OCI-LY7 (cell line): Measurements from ENCODE around the gene XIRP2. TPM values are rescaled to one million over a fixed set of nuclear protein-coding genes. Genes with fewer than 3 reads are reported as not detected.
A peak's percentile ranks its signal among the peaks of the same experiment; 100 is the strongest.

Experiments
- Bru-seq: library from RNA; stranded (reverse); fragments of 400-500 nt; gene quantifications from one replicate; lab custom pipeline; 2021; lab: Mats Ljungman, UMichigan
- BruChase-seq, 2 experiments: library from RNA; stranded (reverse); fragments of 400-500 nt; gene quantifications; one replicate each; lab custom pipeline; 2021; lab: Mats Ljungman, UMichigan
- BruUV-seq: library from RNA; stranded (reverse); fragments of 400-500 nt; replicated peaks from 2 replicates; lab custom pipeline; 2021; lab: Mats Ljungman, UMichigan
- CTCF ChIA-PET: fragments of 300-600 bp; sonication (Branson Sonifier 250); formaldehyde crosslinking; loops from one replicate; lab custom pipeline; 2022; ENCODE audit warnings: antibody characterized with exemption; ENCODE audit not compliant: unreplicated experiment; lab: Charles Lee
- POLR2A ChIA-PET: fragments of 300-600 bp; sonication (Branson Sonifier 250); formaldehyde crosslinking; loops from one replicate; lab custom pipeline; 2022; ENCODE audit warnings: antibody characterized with exemption; lab: Charles Lee
- DNase-seq: peaks from one replicate; pipeline ENCODE4 v3.0.0-alpha.2; 2015; ENCODE audit warnings: low spot score
- H2AFZ ChIP-seq: fragments of 200-600 bp; sonication (generic), shearing (Covaris generic); 2 replicates; pipeline ENCODE4 v1.6.1; 2014; ENCODE audit warnings: mild to moderate bottlenecking, antibody characterized with exemption, low read length, moderate library complexity
- H3K27ac ChIP-seq: fragments of 200-600 bp; sonication (generic); 2 replicates; pipeline ENCODE4 v1.5.1; 2014; ENCODE audit warnings: mixed run types, low read depth, mild to moderate bottlenecking, moderate library complexity, low read length, inconsistent platforms; ENCODE audit not compliant: poor library complexity, severe bottlenecking
- H3K36me3 ChIP-seq: fragments of 200-600 bp; sonication (generic); 2 replicates; pipeline ENCODE4 v1.6.1; 2014; ENCODE audit warnings: mild to moderate bottlenecking, antibody characterized with exemption, low read length, moderate library complexity, mixed read lengths; ENCODE audit not compliant: insufficient read depth
- H3K4me1 ChIP-seq: fragments of 200-600 bp; sonication (generic); 2 replicates; pipeline ENCODE4 v1.5.1; 2014; ENCODE audit warnings: mild to moderate bottlenecking, low read length; ENCODE audit not compliant: insufficient read depth, poor library complexity, severe bottlenecking
- H3K4me2 ChIP-seq: fragments of 200-600 bp; sonication (generic); 2 replicates; pipeline ENCODE4 v1.6.1; 2014; ENCODE audit warnings: mild to moderate bottlenecking, low read length
- H3K4me3 ChIP-seq: fragments of 200-600 bp; sonication (generic); 2 replicates; pipeline ENCODE4 v1.5.1; 2014; ENCODE audit warnings: mild to moderate bottlenecking, low read depth, low read length; ENCODE audit not compliant: poor library complexity, severe bottlenecking
- H3K79me2 ChIP-seq: fragments of 200-600 bp; sonication (generic); 2 replicates; pipeline ENCODE4 v1.6.1; 2016; ENCODE audit warnings: low read depth, mild to moderate bottlenecking, low read length, moderate library complexity, mixed read lengths; ENCODE audit not compliant: insufficient read depth
- H3K9me2 ChIP-seq: fragments of 200-600 bp; sonication (generic); 2 replicates; pipeline ENCODE4 v1.6.1; 2016; ENCODE audit warnings: mild to moderate bottlenecking, low read length, mixed read lengths; ENCODE audit not compliant: insufficient read depth
- H3K9me3 ChIP-seq: fragments of 200-600 bp; sonication (generic); 2 replicates; pipeline ENCODE4 v1.6.1; 2014; ENCODE audit warnings: mild to moderate bottlenecking, mixed run types, low read length, mixed read lengths
- H4K20me1 ChIP-seq: fragments of 200-600 bp; sonication (generic); 2 replicates; pipeline ENCODE4 v1.6.1; 2014; ENCODE audit warnings: mild to moderate bottlenecking, antibody characterized with exemption, low read length, moderate library complexity, mixed read lengths; ENCODE audit not compliant: insufficient read depth
- EZH2phosphoT487 ChIP-seq: fragments of 200-600 bp; sonication (generic); IDR thresholded peaks from 2 replicates; pipeline ENCODE4 v1.6.1; 2018; ENCODE audit warnings: low read depth, borderline replicate concordance, mild to moderate bottlenecking, mixed run types, antibody characterized with exemption, low read length, moderate library complexity, mixed read lengths
- intact Hi-C: fragments of 100-400 bp; cut with micrococcal nuclease; formaldehyde crosslinking; loops from one replicate; pipeline ENCODE4 v1.10.0; 2022; ENCODE audit not compliant: unreplicated experiment
- long read RNA-seq: library from polyadenylated mRNA; stranded (forward); transcript quantifications from one replicate; pipeline ENCODE4 v2.0.0, GENCODE V29; 2022
- total RNA-seq, 2 experiments: library from RNA; depleted of rRNA in 1 of 2; stranded (reverse); fragments of >200 nt in 1 of 2; shearing (Covaris generic) in 1 of 2; gene quantifications; 2 replicates each; pipeline ENCODE4 v1.2.3, GENCODE V29; 2014 to 2022
- TF ChIP-seq, protein P1 (sequence below): fragments of 200-600 bp; sonication (generic); conservative IDR thresholded peaks from 2 replicates; pipeline ENCODE4 v1.5.1; 2014; ENCODE audit warnings: mild to moderate bottlenecking, antibody characterized with exemption, low read length, moderate library complexity, mixed read lengths

Gene XIRP2, protein sequence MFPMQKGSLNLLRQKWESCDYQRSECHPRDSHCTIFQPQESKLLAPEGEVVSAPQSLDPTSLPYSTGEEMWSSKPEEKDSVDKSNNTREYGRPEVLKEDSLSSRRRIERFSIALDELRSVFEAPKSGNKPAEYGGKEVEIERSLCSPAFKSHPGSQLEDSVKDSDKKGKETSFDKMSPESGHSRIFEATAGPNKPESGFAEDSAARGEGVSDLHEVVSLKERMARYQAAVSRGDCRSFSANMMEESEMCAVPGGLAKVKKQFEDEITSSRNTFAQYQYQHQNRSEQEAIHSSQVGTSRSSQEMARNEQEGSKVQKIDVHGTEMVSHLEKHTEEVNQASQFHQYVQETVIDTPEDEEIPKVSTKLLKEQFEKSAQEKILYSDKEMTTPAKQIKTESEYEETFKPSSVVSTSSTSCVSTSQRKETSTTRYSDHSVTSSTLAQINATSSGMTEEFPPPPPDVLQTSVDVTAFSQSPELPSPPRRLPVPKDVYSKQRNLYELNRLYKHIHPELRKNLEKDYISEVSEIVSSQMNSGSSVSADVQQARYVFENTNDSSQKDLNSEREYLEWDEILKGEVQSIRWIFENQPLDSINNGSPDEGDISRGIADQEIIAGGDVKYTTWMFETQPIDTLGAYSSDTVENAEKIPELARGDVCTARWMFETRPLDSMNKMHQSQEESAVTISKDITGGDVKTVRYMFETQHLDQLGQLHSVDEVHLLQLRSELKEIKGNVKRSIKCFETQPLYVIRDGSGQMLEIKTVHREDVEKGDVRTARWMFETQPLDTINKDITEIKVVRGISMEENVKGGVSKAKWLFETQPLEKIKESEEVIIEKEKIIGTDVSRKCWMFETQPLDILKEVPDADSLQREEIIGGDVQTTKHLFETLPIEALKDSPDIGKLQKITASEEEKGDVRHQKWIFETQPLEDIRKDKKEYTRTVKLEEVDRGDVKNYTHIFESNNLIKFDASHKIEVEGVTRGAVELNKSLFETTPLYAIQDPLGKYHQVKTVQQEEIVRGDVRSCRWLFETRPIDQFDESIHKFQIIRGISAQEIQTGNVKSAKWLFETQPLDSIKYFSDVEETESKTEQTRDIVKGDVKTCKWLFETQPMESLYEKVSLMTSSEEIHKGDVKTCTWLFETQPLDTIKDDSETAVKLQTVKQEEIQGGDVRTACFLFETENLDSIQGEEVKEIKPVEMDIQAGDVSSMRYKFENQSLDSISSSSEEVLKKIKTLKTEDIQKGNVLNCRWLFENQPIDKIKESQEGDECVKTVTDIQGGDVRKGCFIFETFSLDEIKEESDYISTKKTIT (N-terminal part only)
- total RNA-seq (2014; rRNA removed; shearing (Covaris generic)) (not detected in 2 replicates), total RNA-seq (2022) (not detected in 2 replicates), Bru-seq, nascent RNA (percentile 2 among the genes with signal in this experiment), BruChase-seq, experiment 1, labeled RNA remaining after a 6-hour chase (percentile 2 among the genes with signal in this experiment), BruChase-seq, experiment 2, labeled RNA remaining after a 2-hour chase (percentile 2 among the genes with signal in this experiment)
- long read RNA-seq: 0 reads

DNA sequence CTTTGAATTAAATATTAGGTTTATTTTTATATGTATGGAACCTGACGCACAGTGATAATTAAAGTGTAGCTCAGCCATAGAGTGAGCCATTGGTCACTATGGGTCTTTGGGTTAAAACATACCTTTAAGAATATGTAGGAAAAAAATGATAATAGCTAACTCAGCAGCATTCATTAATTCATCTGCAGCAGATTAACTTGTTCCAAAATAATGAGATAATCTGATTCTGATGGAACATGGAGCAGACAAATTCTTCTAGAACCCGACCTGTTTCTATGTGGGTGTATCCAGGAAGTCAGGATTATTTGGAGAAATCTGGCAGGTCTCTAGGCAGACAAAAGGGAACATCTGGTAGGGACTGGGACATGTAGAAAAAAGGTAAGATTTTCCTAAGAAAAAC lies at the start of gene XIRP2:
Gene XIRP2 (plus strand): TSS at position 301 of the 400 bp plus-strand sequence. CDS start 15,003 bp downstream, outside the sequence.
- no peaks in the 10 kb centered on the region for H3K36me3 ChIP-seq

DNA sequence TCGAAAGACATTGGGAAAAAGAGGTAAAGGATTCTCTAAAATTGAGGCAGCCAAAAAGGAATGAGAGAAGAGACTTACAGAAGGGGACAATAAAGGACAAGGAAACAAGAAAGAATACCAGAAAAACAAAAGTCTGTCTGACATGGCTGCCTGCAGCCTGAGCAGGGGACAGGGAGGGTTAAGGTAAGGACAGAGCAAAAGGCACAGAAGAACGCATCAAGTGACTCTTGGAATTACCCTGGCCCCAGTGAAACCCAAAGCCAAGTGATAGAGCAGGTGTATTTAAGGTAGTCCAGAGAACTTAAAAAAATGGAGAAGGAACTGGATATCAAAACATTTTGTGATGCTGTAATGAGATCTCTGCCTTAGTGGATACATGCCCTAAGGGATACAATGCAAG lies 47.1 kb upstream of the XIRP2 start:
- BruUV-seq: no TSS peak
- intact Hi-C loops: no loop called here

More for the DNA sequence above, at the start of gene XIRP2:
- ChIA-PET CTCF (no interaction called here), POLR2A (interaction anchor here (0.5 to 1.1 kb wide), 2 partner anchors 16 to 455 kb away, joined by 3 read pairs; no protein-coding TSS in a partner anchor)
- H3K9me2 ChIP-seq: no peaks in the 10 kb centered on the region
- no peaks in the 10 kb centered on the region for H3K9me3 ChIP-seq
- H3K4me3 ChIP-seq: no peak within 1 kb of the TSS
- intact Hi-C loops: no loop called here
- no peak for TF ChIP-seq EZH2phosphoT487
- TF ChIP-seq, protein P1, sequence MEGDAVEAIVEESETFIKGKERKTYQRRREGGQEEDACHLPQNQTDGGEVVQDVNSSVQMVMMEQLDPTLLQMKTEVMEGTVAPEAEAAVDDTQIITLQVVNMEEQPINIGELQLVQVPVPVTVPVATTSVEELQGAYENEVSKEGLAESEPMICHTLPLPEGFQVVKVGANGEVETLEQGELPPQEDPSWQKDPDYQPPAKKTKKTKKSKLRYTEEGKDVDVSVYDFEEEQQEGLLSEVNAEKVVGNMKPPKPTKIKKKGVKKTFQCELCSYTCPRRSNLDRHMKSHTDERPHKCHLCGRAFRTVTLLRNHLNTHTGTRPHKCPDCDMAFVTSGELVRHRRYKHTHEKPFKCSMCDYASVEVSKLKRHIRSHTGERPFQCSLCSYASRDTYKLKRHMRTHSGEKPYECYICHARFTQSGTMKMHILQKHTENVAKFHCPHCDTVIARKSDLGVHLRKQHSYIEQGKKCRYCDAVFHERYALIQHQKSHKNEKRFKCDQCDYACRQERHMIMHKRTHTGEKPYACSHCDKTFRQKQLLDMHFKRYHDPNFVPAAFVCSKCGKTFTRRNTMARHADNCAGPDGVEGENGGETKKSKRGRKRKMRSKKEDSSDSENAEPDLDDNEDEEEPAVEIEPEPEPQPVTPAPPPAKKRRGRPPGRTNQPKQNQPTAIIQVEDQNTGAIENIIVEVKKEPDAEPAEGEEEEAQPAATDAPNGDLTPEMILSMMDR: no peak
- no peaks in the 10 kb centered on the region for H3K79me2 ChIP-seq
- no peak within 1 kb of the TSS for H3K4me2 ChIP-seq
- DNase-seq: no peak
- H2AFZ ChIP-seq: no peak within 1 kb of the TSS
- H3K27ac ChIP-seq: no peak within 1 kb of the TSS
- H3K4me1 ChIP-seq: no peaks in the 10 kb centered on the region
- H4K20me1 ChIP-seq: no peaks in the 10 kb centered on the region
- no TSS peak for BruUV-seq

More for the DNA sequence above, 47.1 kb upstream of the XIRP2 start:
- TF ChIP-seq EZH2phosphoT487: no peak
- Histone ChIP-seq H3K36me3 (no peaks in the 10 kb centered on the region), H3K4me2 (no peak overlapping the region), H3K9me2 (no peaks in the 10 kb centered on the region), H2AFZ (no peak overlapping the region), H3K79me2 (no peaks in the 10 kb centered on the region), H3K4me1 (no peaks in the 10 kb centered on the region), H4K20me1 (no peaks in the 10 kb centered on the region), H3K27ac (no peak overlapping the region), H3K9me3 (no peaks in the 10 kb centered on the region), H3K4me3 (no peak overlapping the region)
- ChIA-PET CTCF (no interaction called here), POLR2A (no interaction called here)
- DNase-seq: no peak
